GM12878 (cell line): Measurements from ENCODE around the gene TSPAN15. TPM values are rescaled to one million over a fixed set of nuclear protein-coding genes. Genes with fewer than 3 reads are reported as not detected.

ENCODE experiments used
- ATAC-seq: fragments of 200-7000 bp; cut with Tn5 transposase; 3 replicates; pipeline ENCODE4 v1.9.1; 2020; ENCODE audit warnings: mild to moderate bottlenecking, moderate library complexity
- BruUV-seq: library from RNA; stranded (reverse); fragments of 400-500 nt; replicated peaks from 2 replicates; lab custom pipeline; 2021; lab: Mats Ljungman, UMichigan
- CTCF ChIA-PET: fragments of 300-600 bp; sonication (Branson Sonifier 250); formaldehyde crosslinking; extraction: SDS; loops from one replicate; lab custom pipeline; 2021; ENCODE audit warnings: inconsistent platforms; lab: Yijun Ruan, JAX
- POLR2A ChIA-PET: fragments of 350-600 bp; formaldehyde crosslinking; extraction: SDS; loops from one replicate; lab custom pipeline; 2021; ENCODE audit warnings: inconsistent platforms; lab: Charles Lee
- RAD21 ChIA-PET: fragments of 300-600 bp; sonication (Branson Sonifier 250); formaldehyde crosslinking; loops from one replicate; lab custom pipeline; 2023; ENCODE audit warnings: antibody characterized with exemption; ENCODE audit not compliant: unreplicated experiment; lab: Charles Lee
- SMC1A ChIA-PET: fragments of 300-600 bp; sonication (Branson Sonifier 250); formaldehyde crosslinking; loops from one replicate; lab custom pipeline; 2023; ENCODE audit not compliant: unreplicated experiment, uncharacterized antibody; lab: Charles Lee
- DNase-seq: peaks from one replicate; pipeline ENCODE4 v3.0.0-alpha.2; 2011; ENCODE audit warnings: low read depth, low spot score
- FAIRE-seq: peaks from 3 replicates; lab custom pipeline; 2011; peaks lifted over from hg19 to GRCh38; lab: Jason Lieb, UNC
- H2AFZ ChIP-seq: 2 replicates; pipeline ENCODE4 v1.6.0; 2011; ENCODE audit warnings: low read depth, low read length, control low read depth; ENCODE audit not compliant: control insufficient read depth
- H3K27ac ChIP-seq: 2 replicates; pipeline ENCODE4 v1.5.1; 2011; ENCODE audit warnings: control low read depth; ENCODE audit not compliant: control insufficient read depth, insufficient read depth
- H3K27me3 ChIP-seq, 2 experiments: replicated peaks in 1 of 2; 2 replicates each; pipeline versions ENCODE4 v1.6.0 to v1.6.1; 2011; ENCODE audit warnings: low read length in 1 of 2; ENCODE audit not compliant: control insufficient read depth in 2 of 2, insufficient read depth in 2 of 2
- H3K36me3 ChIP-seq, 2 experiments: 2 replicates each; pipeline ENCODE4 v1.5.1; 2011; ENCODE audit warnings: low read length in 1 of 2; ENCODE audit not compliant: control insufficient read depth in 2 of 2, insufficient read depth in 2 of 2
- H3K4me1 ChIP-seq: 2 replicates; pipeline ENCODE4 v1.6.1; 2011; ENCODE audit warnings: mild to moderate bottlenecking, low read length, moderate library complexity, mixed read lengths; ENCODE audit not compliant: control insufficient read depth, insufficient read depth
- H3K4me2 ChIP-seq: 2 replicates; pipeline ENCODE4 v1.6.0; 2011; ENCODE audit warnings: control low read depth; ENCODE audit not compliant: control insufficient read depth, insufficient read depth
- H3K4me3 ChIP-seq: fragments of 200-600 bp; sonication (generic); 2 replicates; pipeline ENCODE4 v1.5.1; 2016
- H3K79me2 ChIP-seq: 2 replicates; pipeline ENCODE4 v1.6.0; 2011; ENCODE audit warnings: low read length; ENCODE audit not compliant: control insufficient read depth, insufficient read depth
- H3K9ac ChIP-seq: 2 replicates; pipeline ENCODE4 v1.8.0; 2011; ENCODE audit warnings: low read length, control low read depth, mixed read lengths; ENCODE audit not compliant: control insufficient read depth, insufficient read depth
- H3K9me3 ChIP-seq: replicated peaks from 3 replicates; pipeline ENCODE4 v1.5.1; 2011; ENCODE audit warnings: mild to moderate bottlenecking, low read length; ENCODE audit not compliant: control insufficient read depth, insufficient read depth
- H4K20me1 ChIP-seq: 2 replicates; pipeline ENCODE4 v1.6.0; 2011; ENCODE audit not compliant: control insufficient read depth, insufficient read depth
- EP300 ChIP-seq, 2 experiments: fragments of 150-350 bp in 1 of 2; IDR thresholded peaks; 2 replicates each; pipeline ENCODE4 v1.6.1; 2011 to 2012; ENCODE audit warnings: low read depth in 2 of 2, low read length in 2 of 2, borderline replicate concordance in 1 of 2, improper control_type of control experiment in 1 of 2, inconsistent platforms in 1 of 2; ENCODE audit not compliant: control insufficient read depth in 1 of 2
- MEF2A ChIP-seq: IDR thresholded peaks from 2 replicates; pipeline ENCODE4 v1.6.1; 2011; ENCODE audit warnings: low read depth, mild to moderate bottlenecking, low read length, moderate library complexity; ENCODE audit not compliant: insufficient read depth
- PAX5 ChIP-seq: IDR thresholded peaks from 2 replicates; pipeline ENCODE4 v1.6.1; 2011; ENCODE audit warnings: low read depth, low read length, borderline replicate concordance
- POLR2AphosphoS2 ChIP-seq: IDR thresholded peaks from 2 replicates; pipeline ENCODE4 v1.6.1; 2011; ENCODE audit warnings: low read depth, mild to moderate bottlenecking, low read length, improper control_type of control experiment, moderate library complexity
- SMARCA5 ChIP-seq: fragments of 450-650 bp; IDR thresholded peaks from 2 replicates; pipeline ENCODE4 v1.6.1; 2017; ENCODE audit warnings: mild to moderate bottlenecking
- SREBF1 ChIP-seq: IDR thresholded peaks from 2 replicates; pipeline ENCODE4 v1.6.1; 2012; ENCODE audit warnings: mild to moderate bottlenecking, low read length
- TARDBP ChIP-seq: IDR thresholded peaks from 2 replicates; pipeline ENCODE4 v1.6.1; 2016; ENCODE audit warnings: borderline replicate concordance
- WGBS: methylation state at CpG from one replicate; pipeline ENCODE4 v1.1.6; 2016; ENCODE audit warnings: low lambda C conversion rate; ENCODE audit not compliant: insufficient replicate concordance, insufficient coverage; ENCODE audit errors: missing lambda C conversion rate; 5-methylcytosine and 5-hydroxymethylcytosine counted together
- in situ Hi-C: fragments of 300-500 bp; cut with MboI; formaldehyde crosslinking; loops from 9 replicates; pipeline ENCODE4 v1.14.3; 2018; ENCODE audit warnings: mixed read lengths
- intact Hi-C: fragments of 100-400 bp; cut with micrococcal nuclease; formaldehyde crosslinking; loops from one replicate; pipeline ENCODE4 v1.14.2; 2022; ENCODE audit not compliant: unreplicated experiment
- polyA plus RNA-seq, 11 experiments: library from polyadenylated mRNA; depleted of rRNA in 4 of 11; unstranded in 6 of 11; stranded (reverse) in 5 of 11; fragments of >200 nt; fragmentation: Nextera tagmentation in 4 of 11; fragmentation: Illumina TruSeq in 1 of 11; extraction: Ambion mirVana in 4 of 11; extraction: Trizol in 1 of 11; gene quantifications; 1 replicate in 1 of 11; 2 replicates in 10 of 11; pipeline versions ENCODE4 v1.2.1 to v1.2.3, GENCODE V29; 2011 to 2016; ENCODE audit warnings: inconsistent platforms in 2 of 11, missing spikeins in 2 of 11, low read depth in 1 of 11
- total RNA-seq, 4 experiments: library from RNA; depleted of rRNA in 3 of 4; stranded (reverse); fragments of >200 nt in 3 of 4; fragmentation: Illumina TruSeq in 1 of 4; extraction: Trizol in 1 of 4; gene quantifications; 2 replicates each; pipeline versions ENCODE4 v1.2.1 to v1.2.3, GENCODE V29; 2013 to 2021
- TF ChIP-seq, protein P1 (sequence below): fragments of 450-650 bp; IDR thresholded peaks from 2 replicates; pipeline ENCODE4 v1.6.1; 2016; ENCODE audit warnings: mild to moderate bottlenecking
- TF ChIP-seq, protein P2 (sequence below): fragments of 450-650 bp; IDR thresholded peaks from 2 replicates; pipeline ENCODE4 v1.6.1; 2016; ENCODE audit warnings: mild to moderate bottlenecking
- TF ChIP-seq, protein P3 (sequence below), 3 experiments: IDR thresholded peaks in 2 of 3; conservative IDR thresholded peaks in 1 of 3; 2 replicates each; pipeline ENCODE4 v1.5.1; 2011; ENCODE audit warnings: low read depth in 3 of 3, low read length in 3 of 3, mild to moderate bottlenecking in 3 of 3, control low read depth in 2 of 3, moderate library complexity in 2 of 3, inconsistent platforms in 1 of 3, mixed read lengths in 1 of 3; ENCODE audit not compliant: control insufficient read depth in 2 of 3, insufficient read depth in 1 of 3; ENCODE audit errors: extremely low read depth in 1 of 3
- TF ChIP-seq, protein P4 (sequence below): fragments of 450-650 bp; formaldehyde crosslinking; IDR thresholded peaks from 2 replicates; pipeline ENCODE4 v1.4.0; 2022; ENCODE audit warnings: mild to moderate bottlenecking, moderate library complexity

TSPAN15 gene
- total and polyA plus RNA-seq, 10 of the 15 experiments (the other 5 are each of a cell fraction or from before 2014, with no cell fraction given) = 1.3 to 8.5 (median 2.4) TPM; not detected in 2

DNA sequence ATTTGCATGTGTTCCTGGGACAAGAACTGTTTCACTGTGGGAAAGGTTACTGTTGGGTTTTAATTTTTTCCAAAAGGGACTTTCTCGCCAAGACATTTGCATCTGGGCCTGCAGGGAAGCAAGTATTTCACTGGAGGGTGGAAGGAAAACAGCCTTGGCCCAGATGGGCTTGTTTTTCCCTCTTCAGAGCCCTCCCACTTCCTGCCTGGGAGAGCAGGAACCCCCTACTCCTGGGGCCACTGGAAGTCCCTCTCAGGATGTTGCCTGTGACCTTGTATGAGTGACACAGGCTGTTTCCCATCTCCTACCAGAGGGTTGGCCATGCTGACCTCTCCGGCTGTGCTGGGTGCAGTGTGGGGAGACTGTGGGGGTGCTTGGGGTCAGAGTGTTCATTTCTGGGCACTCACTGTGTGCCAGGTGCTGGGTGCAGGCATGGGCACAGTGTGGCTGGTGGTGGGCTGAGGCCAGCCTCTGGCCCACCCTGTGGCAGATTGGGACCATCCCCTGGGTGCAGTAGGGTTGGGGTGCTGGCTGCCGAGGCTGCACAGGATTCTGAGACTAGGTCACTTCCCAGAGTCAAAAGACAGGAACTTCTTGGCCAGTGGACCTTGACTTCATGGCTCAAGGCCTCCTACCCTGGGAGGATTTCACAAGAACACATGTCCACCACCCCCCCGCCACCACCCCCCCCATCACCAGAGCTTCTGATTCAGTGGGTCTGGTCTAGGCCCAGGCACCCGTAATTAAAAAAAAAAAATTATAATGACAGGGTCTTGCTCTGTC is 10.2 kb downstream of the TSPAN15 start (continued):
- TF ChIP-seq, protein P1, sequence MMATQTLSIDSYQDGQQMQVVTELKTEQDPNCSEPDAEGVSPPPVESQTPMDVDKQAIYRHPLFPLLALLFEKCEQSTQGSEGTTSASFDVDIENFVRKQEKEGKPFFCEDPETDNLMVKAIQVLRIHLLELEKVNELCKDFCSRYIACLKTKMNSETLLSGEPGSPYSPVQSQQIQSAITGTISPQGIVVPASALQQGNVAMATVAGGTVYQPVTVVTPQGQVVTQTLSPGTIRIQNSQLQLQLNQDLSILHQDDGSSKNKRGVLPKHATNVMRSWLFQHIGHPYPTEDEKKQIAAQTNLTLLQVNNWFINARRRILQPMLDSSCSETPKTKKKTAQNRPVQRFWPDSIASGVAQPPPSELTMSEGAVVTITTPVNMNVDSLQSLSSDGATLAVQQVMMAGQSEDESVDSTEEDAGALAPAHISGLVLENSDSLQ = 0 out of 2 replicates have a peak, but pooled peaks have one; percentile 7
- no peak for TF ChIP-seq TARDBP

DNA sequence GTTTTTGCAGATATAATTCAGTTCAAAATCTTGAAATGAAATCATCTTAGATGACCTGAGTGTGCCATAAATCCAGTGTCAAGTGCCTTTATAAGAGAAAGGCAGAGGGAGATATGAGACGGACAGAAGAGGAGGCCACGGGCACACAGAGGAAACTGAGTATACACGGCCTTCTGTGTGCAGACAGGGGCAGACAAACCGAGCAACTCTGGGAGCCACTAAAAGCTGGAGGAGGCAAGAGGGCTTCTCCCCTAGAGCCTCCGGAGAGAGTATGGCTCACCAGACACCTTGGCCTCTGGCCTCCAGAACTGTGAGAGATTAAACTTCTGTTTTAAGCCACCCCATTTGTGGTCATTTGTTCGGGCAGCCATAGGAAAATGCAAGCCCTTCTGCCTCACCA is 12.6 kb downstream of the TSPAN15 start:
- Histone ChIP-seq H3K27me3 (no peaks in the 10 kb centered on the region), H3K36me3 (no peaks in the 10 kb centered on the region; a peak in 1 of 4 replicates), H3K79me2 (no peaks in the 10 kb centered on the region), H2AFZ (no peak overlapping the region), H3K27ac (no peak overlapping the region), H3K4me3 (no peak overlapping the region), H3K9me3 (no peaks in the 10 kb centered on the region), H4K20me1 (no peaks in the 10 kb centered on the region), H3K4me2 (no peak overlapping the region), H3K4me1 (peaks cover 35% of the 10 kb centered on the region), H3K9ac (no peak overlapping the region)
- BruUV-seq = no TSS peak
- POLR2A ChIA-PET = interaction anchor here (0.8 kb wide), 1 partner anchor 11 kb away, joined by 5 read pairs; no protein-coding TSS in a partner anchor
- CTCF ChIA-PET = interaction anchor here (0.6 to 2.9 kb wide), 4 partner anchors 12 to 1148 kb away, joined by 3 to 16 read pairs (median 5); partner anchors contain the start of gene TSPAN15
- DNase-seq = no peak
- WGBS = 49% methylated on average over 6 of the region's 6 CpGs
- FAIRE-seq = no peak
- intact Hi-C loops (no loop called here), in situ Hi-C loops (no loop called here)
- no peak for ATAC-seq
- RAD21 ChIA-PET = interaction anchor here (2.7 kb wide), 1 partner anchor 12 kb away, joined by 16 read pairs; the partner anchor contains the start of gene TSPAN15
- SMC1A ChIA-PET = interaction anchor here (1.6 kb wide), 1 partner anchor 12 kb away, joined by 7 read pairs; no protein-coding TSS in a partner anchor
- TF ChIP-seq SMARCA5 (no peak), EP300 (IDR thresholded peaks at IDR 0.05; ENCODE audit: borderline replicate concordance in 1 of 2, control insufficient read depth in 1 of 2, low read depth in 2 of 2, low read length in 2 of 2) (no peak), MEF2A (no peak), PAX5 (no peak), SREBF1 (no peak), POLR2AphosphoS2 (no peak)
- TF ChIP-seq, protein P2, sequence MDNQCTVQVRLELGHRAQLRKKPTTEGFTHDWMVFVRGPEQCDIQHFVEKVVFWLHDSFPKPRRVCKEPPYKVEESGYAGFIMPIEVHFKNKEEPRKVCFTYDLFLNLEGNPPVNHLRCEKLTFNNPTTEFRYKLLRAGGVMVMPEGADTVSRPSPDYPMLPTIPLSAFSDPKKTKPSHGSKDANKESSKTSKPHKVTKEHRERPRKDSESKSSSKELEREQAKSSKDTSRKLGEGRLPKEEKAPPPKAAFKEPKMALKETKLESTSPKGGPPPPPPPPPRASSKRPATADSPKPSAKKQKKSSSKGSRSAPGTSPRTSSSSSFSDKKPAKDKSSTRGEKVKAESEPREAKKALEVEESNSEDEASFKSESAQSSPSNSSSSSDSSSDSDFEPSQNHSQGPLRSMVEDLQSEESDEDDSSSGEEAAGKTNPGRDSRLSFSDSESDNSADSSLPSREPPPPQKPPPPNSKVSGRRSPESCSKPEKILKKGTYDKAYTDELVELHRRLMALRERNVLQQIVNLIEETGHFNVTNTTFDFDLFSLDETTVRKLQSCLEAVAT = no peak
- TF ChIP-seq, protein P3, sequence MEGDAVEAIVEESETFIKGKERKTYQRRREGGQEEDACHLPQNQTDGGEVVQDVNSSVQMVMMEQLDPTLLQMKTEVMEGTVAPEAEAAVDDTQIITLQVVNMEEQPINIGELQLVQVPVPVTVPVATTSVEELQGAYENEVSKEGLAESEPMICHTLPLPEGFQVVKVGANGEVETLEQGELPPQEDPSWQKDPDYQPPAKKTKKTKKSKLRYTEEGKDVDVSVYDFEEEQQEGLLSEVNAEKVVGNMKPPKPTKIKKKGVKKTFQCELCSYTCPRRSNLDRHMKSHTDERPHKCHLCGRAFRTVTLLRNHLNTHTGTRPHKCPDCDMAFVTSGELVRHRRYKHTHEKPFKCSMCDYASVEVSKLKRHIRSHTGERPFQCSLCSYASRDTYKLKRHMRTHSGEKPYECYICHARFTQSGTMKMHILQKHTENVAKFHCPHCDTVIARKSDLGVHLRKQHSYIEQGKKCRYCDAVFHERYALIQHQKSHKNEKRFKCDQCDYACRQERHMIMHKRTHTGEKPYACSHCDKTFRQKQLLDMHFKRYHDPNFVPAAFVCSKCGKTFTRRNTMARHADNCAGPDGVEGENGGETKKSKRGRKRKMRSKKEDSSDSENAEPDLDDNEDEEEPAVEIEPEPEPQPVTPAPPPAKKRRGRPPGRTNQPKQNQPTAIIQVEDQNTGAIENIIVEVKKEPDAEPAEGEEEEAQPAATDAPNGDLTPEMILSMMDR (IDR thresholded peaks at IDR 0.05 in 2 of 3, conservative IDR thresholded peaks at IDR 0.05 in 1 of 3; ENCODE audit: control insufficient read depth in 2 of 3, extremely low read depth in 1 of 3, insufficient read depth in 1 of 3, low read depth in 3 of 3, low read length in 3 of 3) = no peak
- TF ChIP-seq, protein P4, sequence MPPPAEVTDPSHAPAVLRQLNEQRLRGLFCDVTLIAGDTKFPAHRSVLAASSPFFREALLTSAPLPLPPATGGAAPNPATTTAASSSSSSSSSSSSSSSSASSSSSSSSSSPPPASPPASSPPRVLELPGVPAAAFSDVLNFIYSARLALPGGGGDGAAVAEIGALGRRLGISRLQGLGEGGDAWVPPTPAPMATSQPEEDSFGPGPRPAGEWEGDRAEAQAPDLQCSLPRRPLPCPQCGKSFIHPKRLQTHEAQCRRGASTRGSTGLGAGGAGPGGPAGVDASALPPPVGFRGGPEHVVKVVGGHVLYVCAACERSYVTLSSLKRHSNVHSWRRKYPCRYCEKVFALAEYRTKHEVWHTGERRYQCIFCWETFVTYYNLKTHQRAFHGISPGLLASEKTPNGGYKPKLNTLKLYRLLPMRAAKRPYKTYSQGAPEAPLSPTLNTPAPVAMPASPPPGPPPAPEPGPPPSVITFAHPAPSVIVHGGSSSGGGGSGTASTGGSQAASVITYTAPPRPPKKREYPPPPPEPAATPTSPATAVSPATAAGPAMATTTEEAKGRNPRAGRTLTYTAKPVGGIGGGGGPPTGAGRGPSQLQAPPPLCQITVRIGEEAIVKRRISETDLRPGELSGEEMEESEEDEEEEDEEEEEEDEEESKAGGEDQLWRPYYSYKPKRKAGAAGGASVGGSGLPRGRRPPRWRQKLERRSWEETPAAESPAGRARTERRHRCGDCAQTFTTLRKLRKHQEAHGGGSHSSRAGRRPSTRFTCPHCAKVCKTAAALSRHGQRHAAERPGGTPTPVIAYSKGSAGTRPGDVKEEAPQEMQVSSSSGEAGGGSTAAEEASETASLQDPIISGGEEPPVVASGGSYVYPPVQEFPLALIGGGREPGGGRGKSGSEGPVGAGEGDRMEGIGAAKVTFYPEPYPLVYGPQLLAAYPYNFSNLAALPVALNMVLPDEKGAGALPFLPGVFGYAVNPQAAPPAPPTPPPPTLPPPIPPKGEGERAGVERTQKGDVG = no peak
